ENCODE measurements around the gene TMEM131. TPM values are rescaled to one million over a fixed set of nuclear protein-coding genes. Genes with fewer than 3 reads are reported as not detected.

The TMEM131 gene
- total RNA-seq, 1 donor from 2014 or later, result 38.0 TPM

GRCh38 chr2:98020992-98021713 is 25.4 kb upstream of the TMEM131 start:
- intact Hi-C loops (cut with micrococcal nuclease), result no loop called here

GRCh38 chr2:98020516-98020915 is 24.8 kb upstream of the TMEM131 start:
- intact Hi-C loops (cut with micrococcal nuclease), result no loop called here

GRCh38 chr2:98016908-98017670 is 21.3 kb upstream of the TMEM131 start:
- intact Hi-C loops (cut with micrococcal nuclease), result no loop called here

GRCh38 chr2:98015671-98016070 is 19.9 kb upstream of the TMEM131 start:
- intact Hi-C loops (cut with micrococcal nuclease), result no loop called here

GRCh38 chr2:98014379-98014778 is 18.6 kb upstream of the TMEM131 start:
- intact Hi-C loops (cut with micrococcal nuclease), result no loop called here

GRCh38 chr2:98013407-98014042 is 17.8 kb upstream of the TMEM131 start:
- intact Hi-C loops (cut with micrococcal nuclease), result no loop called here

- intact Hi-C loops (cut with micrococcal nuclease), result no loop called here
Measured at GRCh38 chr2:98012561-98012991, 16.8 kb upstream of the TMEM131 start.

GRCh38 chr2:98009887-98010760 is 14.4 kb upstream of the TMEM131 start:
- intact Hi-C loops (cut with micrococcal nuclease), result no loop called here

- intact Hi-C loops (cut with micrococcal nuclease), result no loop called here
Measured at GRCh38 chr2:98008415-98008814, 12.7 kb upstream of the TMEM131 start.

GRCh38 chr2:98006378-98006777 is 10.6 kb upstream of the TMEM131 start:
- intact Hi-C loops (cut with micrococcal nuclease), result no loop called here

GRCh38 chr2:98004613-98005012 is 8.9 kb upstream of the TMEM131 start:
- intact Hi-C loops (cut with micrococcal nuclease), result no loop called here

- intact Hi-C loops (cut with micrococcal nuclease), result no loop called here
Measured at GRCh38 chr2:98004047-98004446, 8.3 kb upstream of the TMEM131 start.

GRCh38 chr2:97999536-97999935 is 3.8 kb upstream of the TMEM131 start:
- intact Hi-C loops (cut with micrococcal nuclease), result loop anchor here (5.0 to 10.0 kb wide), 10 partner anchors 257 to 1852 kb away; partner anchors contain the start of genes ACTR1B, COA5, COX5B and DUSP2

GRCh38 chr2:97998431-97999005 is 2.8 kb upstream of the TMEM131 start:
- intact Hi-C loops (cut with micrococcal nuclease), result loop anchor here (5.0 to 10.0 kb wide), 10 partner anchors 256 to 1851 kb away; partner anchors contain the start of genes ACTR1B, COA5, COX5B and DUSP2

- intact Hi-C loops (cut with micrococcal nuclease), result loop anchor here (2.0 to 10.0 kb wide), 11 partner anchors 127 to 1851 kb away; partner anchors contain the start of genes ACTR1B, COA5, COX5B and DUSP2
Measured at GRCh38 chr2:97997784-97998392, 2.1 kb upstream of the TMEM131 start.

- intact Hi-C loops (cut with micrococcal nuclease), result loop anchor here (1.0 to 10.0 kb wide), 13 partner anchors 126 to 1849 kb away; partner anchors contain the start of genes ACTR1B, C2orf15, COA5 and COX5B
Measured at GRCh38 chr2:97996679-97997078, 931 bp upstream of the TMEM131 start.

GRCh38 chr2:97995026-97995733 is 568 bp downstream of the TMEM131 start:
- intact Hi-C loops (cut with micrococcal nuclease), result loop anchor here (1.0 to 10.0 kb wide), 13 partner anchors 92 to 1848 kb away; partner anchors contain the start of genes ACTR1B, COA5, COX5B and DUSP2

- intact Hi-C loops (cut with micrococcal nuclease), result loop anchor here (2.0 to 10.0 kb wide), 3 partner anchors 470 to 1490 kb away; partner anchors contain the start of gene MGAT4A
Measured at GRCh38 chr2:97994476-97994875, 1.3 kb downstream of the TMEM131 start.

- intact Hi-C loops (cut with micrococcal nuclease), result loop anchor here (2.0 to 10.0 kb wide), 3 partner anchors 471 to 1491 kb away; partner anchors contain the start of gene MGAT4A
Measured at GRCh38 chr2:97993926-97994325, 1.8 kb downstream of the TMEM131 start.

Measured in T-helper 1 cell treated with Interleukin-12 subunit alpha and Interleukin-12 subunit beta and Interleukin-4 antibody, amounts not matched to agents 30 ng/mL and 1 ng/mL, for 36 hours (primary cell).